CD4-positive, CD25-positive, alpha-beta regulatory T cell (primary cell): ENCODE measurements around the gene RHOJ. TPM values are rescaled to one million over a fixed set of nuclear protein-coding genes. Genes with fewer than 3 reads are reported as not detected.

Experiments used
- ATAC-seq, 2 donors: fragments of 150-1000 bp; cut with Tn5 transposase; one replicate each; pipeline ENCODE4 v1.10.0; 2021; ENCODE audit warnings: low read depth in 2 of 2, moderate number of reproducible peaks in 2 of 2, moderate library complexity in 1 of 2
- DNase-seq, 3 donors: peaks; one replicate each; pipeline versions ENCODE4 v3.0.0 to v3.0.0-alpha.2; 2012 to 2022; ENCODE audit warnings: mixed read lengths in 1 of 3
- H3K27ac ChIP-seq: one replicate; pipeline ENCODE4 v1.7.0; 2013; ENCODE audit warnings: mild to moderate bottlenecking, low read length; ENCODE audit not compliant: insufficient read depth, poor library complexity, severe bottlenecking
- H3K27me3 ChIP-seq: one replicate; pipeline ENCODE4 v1.7.0; 2013; ENCODE audit warnings: low read length; ENCODE audit not compliant: control insufficient read depth, insufficient read depth
- H3K36me3 ChIP-seq: one replicate; pipeline ENCODE4 v1.7.0; 2013; ENCODE audit warnings: mild to moderate bottlenecking, low read length, moderate library complexity; ENCODE audit not compliant: control insufficient read depth, insufficient read depth
- H3K4me1 ChIP-seq: 2 replicates; pipeline ENCODE4 v1.7.0; 2013; ENCODE audit warnings: mild to moderate bottlenecking, low read length; ENCODE audit not compliant: insufficient read depth, control insufficient read depth, poor library complexity, severe bottlenecking
- H3K4me3 ChIP-seq: one replicate; pipeline ENCODE4 v1.7.0; 2013; ENCODE audit warnings: low read depth, mild to moderate bottlenecking, low read length, moderate library complexity
- H3K9me3 ChIP-seq, 2 experiments: 1 replicate in 1 of 2; 2 replicates in 1 of 2; pipeline ENCODE4 v1.7.0; 2013; ENCODE audit warnings: low read length in 2 of 2, mild to moderate bottlenecking in 1 of 2, moderate library complexity in 1 of 2; ENCODE audit not compliant: control insufficient read depth in 2 of 2
- H3K27ac Mint-ChIP-seq, 3 donors: one replicate each; pipeline ENCODE4 v1.8.0; 2020 to 2022; ENCODE audit warnings: mild to moderate bottlenecking in 3 of 3, mixed read lengths in 3 of 3, moderate library complexity in 2 of 3
- H3K27me3 Mint-ChIP-seq: one replicate; pipeline ENCODE4 v1.8.0; 2022; ENCODE audit warnings: mild to moderate bottlenecking, mixed read lengths
- H3K36me3 Mint-ChIP-seq: one replicate; pipeline ENCODE4 v1.8.0; 2020; ENCODE audit warnings: mixed read lengths
- H3K4me1 Mint-ChIP-seq, 4 donors: one replicate each; pipeline ENCODE4 v1.8.0; 2020 to 2022; ENCODE audit warnings: mixed read lengths in 4 of 4, mild to moderate bottlenecking in 1 of 4
- H3K4me3 Mint-ChIP-seq, 4 donors: one replicate each; pipeline ENCODE4 v1.8.0; 2020 to 2022; ENCODE audit warnings: mild to moderate bottlenecking in 4 of 4, mixed read lengths in 4 of 4, moderate library complexity in 3 of 4
- H3K9me3 Mint-ChIP-seq, 7 donors: one replicate each; pipeline ENCODE4 v1.8.0; 2020 to 2022; ENCODE audit warnings: mixed read lengths in 7 of 7, mild to moderate bottlenecking in 3 of 7, moderate library complexity in 2 of 7
- polyA plus RNA-seq, 4 donors: library from polyadenylated mRNA; unstranded; fragments of 300-500 nt; fragmentation: Illumina TruSeq; gene quantifications; one replicate each; pipeline ENCODE4 v1.2.3, GENCODE V29; 2021
- total RNA-seq: library from RNA; stranded (reverse); gene quantifications from one replicate; pipeline ENCODE4 v1.2.3, GENCODE V29; 2022

RHOJ gene
- total and polyA plus RNA-seq, 5 donors from 2014 or later, result not detected

DNA sequence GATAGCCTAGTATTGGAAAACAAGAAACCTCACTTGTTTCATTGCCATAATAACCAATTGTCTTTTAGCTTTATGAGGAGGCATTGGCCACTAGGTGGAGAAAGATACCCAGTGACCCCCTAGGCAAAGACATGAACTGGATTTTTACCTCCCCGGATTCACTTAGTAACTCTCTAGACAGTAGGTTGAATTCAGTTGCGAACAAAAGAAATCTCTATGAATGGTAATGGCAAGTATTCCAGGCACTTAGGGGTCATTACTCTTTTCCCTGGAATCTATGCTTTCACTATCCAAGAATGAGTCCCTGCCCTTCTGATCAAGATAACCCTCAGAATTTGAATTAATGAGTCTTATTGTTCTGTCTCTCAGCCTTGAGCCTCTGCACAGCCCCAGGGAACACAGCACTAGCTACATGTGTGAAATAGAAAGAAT, 29.5 kb upstream of the RHOJ start:
- Mint-ChIP-seq H3K27ac (no peak overlapping the region), H3K27me3 (peaks cover 4% of the 10 kb centered on the region), H3K9me3 (peaks cover 0 to 4% (median 0%) of the 10 kb centered on the region in 7 donors), H3K36me3 (no peaks in the 10 kb centered on the region), H3K4me1 (no peaks in the 10 kb centered on the region), H3K4me3 (no peak overlapping the region)
- Histone ChIP-seq H3K36me3 (no peaks in the 10 kb centered on the region), H3K27me3 (no peaks in the 10 kb centered on the region), H3K27ac (no peak overlapping the region), H3K4me3 (no peak overlapping the region), H3K9me3 (no peaks in the 10 kb centered on the region), H3K4me1 (no peaks in the 10 kb centered on the region)
- peak in 1 of 3 donors; percentile 11 for DNase-seq
- ATAC-seq, result no peak

DNA sequence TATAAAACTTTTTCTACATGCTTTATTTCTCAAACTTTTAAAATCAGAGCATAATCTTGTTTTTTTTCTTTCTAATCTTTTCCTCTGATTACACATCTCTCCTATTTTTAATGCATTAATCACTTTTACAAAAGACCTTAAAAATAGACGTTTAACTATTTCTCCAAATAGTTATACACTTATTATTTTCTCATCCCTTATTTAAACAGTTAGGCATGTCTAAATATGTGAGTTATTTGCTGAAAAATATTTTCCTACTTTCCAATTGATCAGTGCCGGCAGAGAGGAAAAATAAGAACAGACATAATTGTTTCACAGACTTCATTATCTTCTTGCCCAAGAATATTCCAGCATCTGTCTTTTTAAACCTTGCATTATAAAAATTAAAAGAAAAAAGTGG, 28.7 kb upstream of the RHOJ start:
- Mint-ChIP-seq H3K36me3 (no peaks in the 10 kb centered on the region), H3K27me3 (peaks cover 4% of the 10 kb centered on the region), H3K27ac (no peak overlapping the region), H3K9me3 (peaks cover 0 to 2% (median 0%) of the 10 kb centered on the region in 7 donors), H3K4me3 (no peak overlapping the region), H3K4me1 (no peaks in the 10 kb centered on the region)
- no peak overlapping the region for H3K4me3 ChIP-seq
- H3K9me3 ChIP-seq, result no peaks in the 10 kb centered on the region
- DNase-seq (no peak), ATAC-seq (no peak)
- no peaks in the 10 kb centered on the region for H3K4me1 ChIP-seq
- H3K27me3 ChIP-seq, result no peaks in the 10 kb centered on the region
- no peak overlapping the region for H3K27ac ChIP-seq
- H3K36me3 ChIP-seq, result no peaks in the 10 kb centered on the region

GRCh38 chr14:63178912-63179311, 25.3 kb upstream of the RHOJ start:
- Histone ChIP-seq H3K27ac (no peak overlapping the region), H3K36me3 (no peaks in the 10 kb centered on the region), H3K9me3 (no peaks in the 10 kb centered on the region), H3K27me3 (no peaks in the 10 kb centered on the region), H3K4me1 (no peaks in the 10 kb centered on the region), H3K4me3 (no peak overlapping the region)
- DNase-seq (no peak), ATAC-seq (no peak)
- Mint-ChIP-seq H3K27me3 (no peaks in the 10 kb centered on the region), H3K27ac (no peak overlapping the region), H3K4me1 (no peaks in the 10 kb centered on the region), H3K36me3 (no peaks in the 10 kb centered on the region), H3K9me3 (peaks cover 0 to 6% (median 0%) of the 10 kb centered on the region in 7 donors), H3K4me3 (no peak overlapping the region)

DNA sequence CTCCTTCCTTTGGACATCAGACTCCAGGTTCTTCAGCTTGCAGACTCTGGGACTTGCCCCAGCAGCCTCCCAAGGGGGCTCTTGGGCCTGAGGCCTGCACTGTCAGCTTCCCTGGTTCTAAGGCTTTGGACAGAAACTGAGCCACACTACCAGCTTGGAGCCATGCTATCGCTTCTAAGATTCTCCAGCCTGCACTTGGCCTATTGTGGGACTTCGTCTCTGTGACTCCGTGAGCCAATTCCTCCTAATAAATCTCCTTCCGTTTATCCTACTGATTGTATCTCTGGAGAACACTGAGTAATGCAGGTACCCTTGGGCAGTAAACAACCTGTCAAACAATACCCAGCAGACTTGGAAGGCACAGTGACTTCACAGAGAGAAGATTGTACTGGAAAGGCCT, 24.9 kb upstream of the RHOJ start:
- no peak overlapping the region for H3K27ac Mint-ChIP-seq
- DNase-seq (no peak), ATAC-seq (no peak)
- no peaks in the 10 kb centered on the region for H3K27me3 Mint-ChIP-seq
- H3K27ac ChIP-seq, result no peak overlapping the region
- H3K36me3 Mint-ChIP-seq, result no peaks in the 10 kb centered on the region
- peaks cover 0 to 6% (median 0%) of the 10 kb centered on the region in 7 donors for H3K9me3 Mint-ChIP-seq
- H3K4me1 Mint-ChIP-seq, result no peaks in the 10 kb centered on the region
- no peak overlapping the region for H3K4me3 ChIP-seq
- H3K36me3 ChIP-seq, result no peaks in the 10 kb centered on the region
- H3K4me1 ChIP-seq, result no peaks in the 10 kb centered on the region
- H3K9me3 ChIP-seq, result no peaks in the 10 kb centered on the region
- no peak overlapping the region for H3K4me3 Mint-ChIP-seq
- H3K27me3 ChIP-seq, result no peaks in the 10 kb centered on the region

DNA sequence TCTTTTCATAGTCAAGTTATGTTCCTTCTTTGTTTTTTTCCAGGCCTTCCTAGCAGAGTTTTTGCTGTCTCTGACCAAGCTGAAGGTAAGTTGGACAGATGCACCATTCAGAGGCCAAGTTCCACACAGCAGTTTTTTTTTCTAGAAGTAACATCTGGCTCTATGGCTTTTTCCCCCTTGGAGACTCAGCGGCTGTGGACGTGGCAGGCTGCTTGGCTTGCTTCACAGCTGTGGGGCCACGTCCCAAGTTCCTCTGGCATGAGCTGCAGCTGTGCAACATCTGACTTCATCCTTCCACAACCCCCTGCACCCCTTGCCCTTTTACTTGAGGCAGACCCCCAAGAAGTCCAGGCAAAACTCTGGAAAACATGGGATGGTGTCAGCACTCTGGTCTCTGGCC, 24.2 kb upstream of the RHOJ start:
- ATAC-seq, result no peak
- no peak for DNase-seq
- H3K36me3 Mint-ChIP-seq, result no peaks in the 10 kb centered on the region

DNA sequence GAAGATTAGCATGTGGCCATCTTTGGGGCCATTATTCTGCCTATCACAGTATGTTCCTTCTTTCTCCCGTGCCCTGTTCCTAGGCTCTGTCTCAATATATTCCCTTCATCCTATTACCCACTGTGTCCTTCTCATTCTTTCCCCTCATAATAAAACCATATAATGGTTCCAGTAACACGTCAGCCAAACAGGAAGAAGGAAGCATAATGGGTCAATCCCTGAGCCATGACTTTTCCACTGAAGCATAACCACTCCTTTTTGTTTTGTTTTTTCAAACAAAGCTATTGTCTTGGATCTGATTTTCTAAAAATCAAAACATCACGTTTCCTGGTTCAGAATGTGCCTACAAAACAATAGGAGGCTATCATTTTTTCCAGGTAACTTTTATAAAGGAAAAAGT, 21.3 kb upstream of the RHOJ start:
- DNase-seq, result no peak
- H3K4me3 ChIP-seq, result no peak overlapping the region
- H3K27me3 Mint-ChIP-seq, result no peaks in the 10 kb centered on the region
- H3K36me3 ChIP-seq, result no peaks in the 10 kb centered on the region
- H3K9me3 Mint-ChIP-seq, result peaks cover 0 to 6% (median 0%) of the 10 kb centered on the region in 7 donors
- no peaks in the 10 kb centered on the region for H3K4me1 Mint-ChIP-seq
- no peak for ATAC-seq
- no peaks in the 10 kb centered on the region for H3K27me3 ChIP-seq
- H3K27ac Mint-ChIP-seq, result no peak overlapping the region
- no peak overlapping the region for H3K4me3 Mint-ChIP-seq
- H3K27ac ChIP-seq, result no peak overlapping the region
- no peaks in the 10 kb centered on the region for H3K9me3 ChIP-seq
- H3K4me1 ChIP-seq, result no peaks in the 10 kb centered on the region
- H3K36me3 Mint-ChIP-seq, result no peaks in the 10 kb centered on the region

More for the DNA sequence above, 24.2 kb upstream of the RHOJ start:
- no peak overlapping the region for H3K4me3 ChIP-seq
- H3K27me3 ChIP-seq, result no peaks in the 10 kb centered on the region
- Mint-ChIP-seq H3K27ac (no peak overlapping the region), H3K4me1 (no peaks in the 10 kb centered on the region), H3K27me3 (no peaks in the 10 kb centered on the region), H3K9me3 (peaks cover 0 to 6% (median 0%) of the 10 kb centered on the region in 7 donors), H3K4me3 (no peak overlapping the region)
- H3K27ac ChIP-seq, result no peak overlapping the region
- H3K9me3 ChIP-seq, result no peaks in the 10 kb centered on the region
- no peaks in the 10 kb centered on the region for H3K36me3 ChIP-seq
- no peaks in the 10 kb centered on the region for H3K4me1 ChIP-seq

GRCh38 chr14:63186453-63186852, 17.8 kb upstream of the RHOJ start:
- H3K4me3 ChIP-seq, result no peak overlapping the region
- Mint-ChIP-seq H3K4me3 (no peak overlapping the region), H3K36me3 (no peaks in the 10 kb centered on the region), H3K27me3 (no peaks in the 10 kb centered on the region), H3K9me3 (peaks cover 0 to 6% (median 0%) of the 10 kb centered on the region in 7 donors), H3K4me1 (no peaks in the 10 kb centered on the region), H3K27ac (no peak overlapping the region)
- no peaks in the 10 kb centered on the region for H3K9me3 ChIP-seq
- H3K4me1 ChIP-seq, result no peaks in the 10 kb centered on the region
- no peaks in the 10 kb centered on the region for H3K36me3 ChIP-seq
- DNase-seq (no peak), ATAC-seq (no peak)
- no peak overlapping the region for H3K27ac ChIP-seq
- H3K27me3 ChIP-seq, result no peaks in the 10 kb centered on the region

- H3K27ac Mint-ChIP-seq, result no peak overlapping the region
- no peak overlapping the region for H3K4me3 ChIP-seq
- H3K27me3 ChIP-seq, result no peaks in the 10 kb centered on the region
- H3K9me3 ChIP-seq, result no peaks in the 10 kb centered on the region
- peaks cover 0 to 7% (median 0%) of the 10 kb centered on the region in 7 donors for H3K9me3 Mint-ChIP-seq
- H3K4me1 Mint-ChIP-seq, result no peaks in the 10 kb centered on the region
- H3K36me3 ChIP-seq, result no peaks in the 10 kb centered on the region
- no peak overlapping the region for H3K4me3 Mint-ChIP-seq
- H3K36me3 Mint-ChIP-seq, result no peaks in the 10 kb centered on the region
- H3K27me3 Mint-ChIP-seq, result no peaks in the 10 kb centered on the region
- H3K4me1 ChIP-seq, result no peaks in the 10 kb centered on the region
- H3K27ac ChIP-seq, result no peak overlapping the region
- no peak for DNase-seq
- no peak for ATAC-seq
Measured at GRCh38 chr14:63191211-63191610, 13.0 kb upstream of the RHOJ start.
